Activated T-cell treated with anti-CD3 and anti-CD28 coated beads for 1 hour (primary cell): ENCODE measurements around the gene PIH1D1.
"Not testable (repeated sequence)": the region's sequence is repeated elsewhere in the genome, so short reads cannot be mapped to it uniquely, and the experiment has no call there.

Experiments used
- DNase-seq: peaks from one replicate; pipeline ENCODE4 v3.0.0-alpha.2; 2020; ENCODE audit warnings: low read depth

The PIH1D1 gene

GRCh38 chr19:49455773-49456172 lies 4.2 kb upstream of the PIH1D1 start:
- no peak for DNase-seq

DNA sequence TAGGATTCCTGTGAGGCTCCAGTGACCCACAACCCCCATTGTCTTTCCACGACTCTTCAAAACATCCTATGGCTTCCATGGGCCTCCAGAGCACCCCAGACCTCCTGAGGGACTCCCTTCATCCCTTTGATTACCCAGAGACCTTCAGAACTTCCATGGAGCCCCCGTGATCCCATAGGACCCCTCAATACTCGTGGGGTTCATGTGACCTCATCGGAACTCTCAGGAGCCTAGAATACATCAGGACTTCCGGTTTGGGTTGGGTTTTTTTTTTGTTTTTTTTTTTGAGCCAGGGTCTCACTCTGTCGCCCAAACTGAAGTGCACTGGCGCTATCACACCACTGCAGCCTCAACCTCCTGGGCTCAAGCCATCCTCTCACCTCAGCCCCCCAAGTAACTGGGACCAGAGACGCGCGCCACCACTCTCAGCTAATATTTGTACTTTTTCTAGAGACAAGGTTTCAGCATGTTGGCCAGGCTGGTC lies 2.2 kb upstream of the PIH1D1 start:
- DNase-seq = no peak

DNA sequence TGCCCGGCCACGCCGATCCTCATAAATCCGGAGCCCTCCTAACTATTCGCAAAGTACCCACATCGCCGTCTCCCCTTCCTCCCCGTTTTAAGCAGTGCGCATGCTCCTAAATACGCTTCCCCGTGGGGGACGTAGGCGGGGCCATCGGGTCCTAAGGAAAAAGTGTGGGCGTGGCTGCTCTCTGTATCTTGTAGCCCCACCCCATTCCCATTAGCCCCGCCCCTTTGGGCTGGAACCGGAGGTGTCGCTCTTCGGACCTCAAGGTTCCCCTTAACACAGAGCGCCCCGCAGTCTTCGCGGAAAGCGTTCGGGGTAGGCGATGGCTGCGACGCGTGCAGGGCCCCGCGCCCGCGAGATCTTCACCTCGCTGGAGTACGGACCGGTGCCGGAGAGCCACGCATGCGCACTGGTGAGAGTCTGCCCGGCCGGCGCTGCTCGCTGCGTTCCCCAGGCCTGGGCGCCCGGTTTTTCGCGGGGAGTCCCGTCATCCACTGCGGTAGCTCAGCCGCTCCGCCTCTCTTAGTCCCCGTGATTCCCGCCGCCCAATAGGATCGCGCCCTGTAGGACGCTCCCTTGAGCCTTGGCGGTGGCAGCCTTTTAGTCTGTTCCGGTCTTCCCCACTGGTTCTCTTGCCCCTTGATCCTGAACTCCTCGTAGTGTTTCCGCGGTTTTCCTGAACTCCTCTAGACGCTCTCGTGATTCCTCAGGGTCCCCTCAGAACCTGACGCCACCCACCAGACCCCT lies 1.6 kb upstream of the PIH1D1 start, which contains the start of gene ALDH16A1:
Gene ALDH16A1, plus strand, starts transcription at position 213 of the 744 bp plus-strand sequence. Its CDS starts 107 bp downstream, at position 320.
- DNase-seq = peak; percentile 96

GRCh38 chr19:49450405-49450804 lies 1.2 kb downstream of the PIH1D1 start:
- DNase-seq = no peak

DNA sequence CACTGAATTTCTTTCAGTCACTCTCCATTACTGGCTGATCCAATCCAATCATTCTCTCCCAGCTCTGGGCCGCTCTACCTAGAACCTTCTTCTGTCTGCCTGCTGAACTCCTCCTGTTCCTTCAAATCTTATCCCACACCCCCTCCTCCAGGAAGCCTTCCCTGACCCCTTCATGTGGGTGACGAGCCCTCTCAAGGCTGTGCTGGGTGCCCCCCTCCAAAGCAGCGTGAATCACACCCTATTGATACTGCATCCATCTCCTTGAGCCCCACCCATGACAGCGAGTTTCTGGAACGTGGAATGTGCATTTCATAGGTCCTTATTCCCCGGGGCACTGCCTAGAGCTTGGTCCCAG lies 3.2 kb downstream of the PIH1D1 start:
- no peak for DNase-seq

- DNase-seq = no peak
Observed at GRCh38 chr19:49447485-49448431, 3.9 kb downstream of the PIH1D1 start.

DNA sequence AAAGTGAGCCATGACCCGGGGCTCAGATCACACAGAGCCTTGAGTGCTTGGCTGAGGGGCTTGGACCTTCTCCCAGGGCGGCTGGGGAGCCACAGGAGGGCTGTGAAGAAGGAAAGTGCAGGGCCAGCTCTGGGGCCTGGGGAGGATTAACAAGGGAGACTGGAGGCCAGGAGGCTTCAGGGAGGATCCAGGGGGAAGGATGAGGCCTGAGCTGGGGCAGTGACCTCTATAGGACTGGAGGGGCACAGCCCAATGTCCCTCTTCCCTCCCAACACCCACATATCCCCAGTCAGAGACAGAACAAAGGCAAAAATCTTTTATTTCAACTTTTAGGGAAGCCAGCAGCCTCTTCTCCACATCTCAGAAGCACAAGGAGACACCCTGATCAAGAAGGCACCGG lies 5.6 kb downstream of the PIH1D1 start:
- no peak for DNase-seq

DNA sequence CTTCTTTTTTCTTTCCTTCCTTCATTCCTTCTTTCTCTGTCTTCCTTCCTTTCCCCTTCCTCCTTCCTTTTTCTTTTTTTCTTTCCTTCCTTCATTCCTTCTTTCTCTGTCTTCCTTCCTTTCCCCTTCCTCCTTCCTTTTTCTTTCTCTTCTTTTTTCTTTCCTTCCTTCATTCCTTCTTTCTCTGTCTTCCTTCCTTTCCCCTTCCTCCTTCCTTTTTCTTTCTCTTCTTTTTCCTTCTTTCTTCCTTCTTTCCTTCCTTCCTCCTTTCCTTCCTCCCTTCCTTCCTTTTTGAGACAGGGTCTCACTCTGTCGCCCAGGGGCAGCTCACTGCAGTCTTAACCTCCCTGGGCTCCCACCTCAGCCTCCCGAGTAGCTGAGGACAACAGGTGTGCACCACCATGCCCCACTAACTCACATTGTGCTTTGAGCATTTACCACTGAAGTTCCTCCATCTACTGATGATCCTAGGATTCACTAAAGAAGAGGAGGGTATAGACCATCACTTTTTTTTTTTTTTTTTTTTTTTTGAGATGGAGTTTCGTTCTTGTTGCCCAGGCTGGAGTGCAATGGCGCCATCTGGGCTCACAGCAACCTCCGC lies 7.4 kb downstream of the PIH1D1 start:
- DNase-seq = not testable (repeated sequence)

- DNase-seq = peak; percentile 91
Observed at GRCh38 chr19:49443366-49444099, 8.1 kb downstream of the PIH1D1 start.

GRCh38 chr19:49442771-49443365 lies 8.7 kb downstream of the PIH1D1 start:
- no peak for DNase-seq

GRCh38 chr19:49442354-49442753 lies 9.3 kb downstream of the PIH1D1 start:
- no peak for DNase-seq

GRCh38 chr19:49441960-49442350 lies 9.7 kb downstream of the PIH1D1 start:
- no peak for DNase-seq

DNA sequence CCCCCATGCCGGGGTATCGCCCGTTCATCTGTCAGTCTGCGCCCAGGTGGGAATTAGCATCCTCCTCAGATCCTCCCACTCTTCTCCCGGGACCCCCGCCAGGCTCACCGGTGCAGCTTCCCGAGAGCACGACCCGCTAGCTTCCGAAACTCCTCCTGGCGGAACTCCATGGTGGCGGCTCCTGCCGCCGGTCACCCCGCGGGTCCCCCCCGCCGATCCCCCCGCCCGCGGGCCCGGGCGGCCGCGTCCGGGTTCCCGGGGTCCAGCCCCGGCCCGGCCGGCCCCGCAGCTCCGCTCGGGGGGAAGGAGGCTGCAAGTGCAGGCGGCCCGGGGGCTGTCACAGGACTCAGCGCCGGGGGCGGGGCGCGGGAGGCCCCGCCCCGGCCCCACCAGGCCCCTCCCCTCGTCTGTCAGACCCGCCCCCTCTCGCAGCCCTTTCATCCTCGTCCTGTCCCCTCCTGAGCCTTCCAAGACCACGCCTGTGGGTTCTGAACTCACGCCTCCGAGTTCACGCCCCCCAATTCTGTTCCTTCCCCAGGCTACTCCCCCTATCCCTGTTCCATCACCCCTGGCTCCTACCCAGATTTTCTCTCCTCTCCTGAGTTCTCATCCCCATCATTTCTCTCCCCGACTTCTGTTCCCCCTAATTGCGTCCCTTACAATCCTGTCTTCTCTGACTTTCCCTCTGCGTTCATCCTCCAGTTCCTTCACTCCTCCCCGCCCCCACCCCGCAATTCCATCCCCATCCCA lies 10.2 kb downstream of the PIH1D1 start, which contains the start of gene SLC17A7:
Gene SLC17A7, minus strand, starts transcription at position 318 of the 750 bp plus-strand sequence. Its CDS starts 148 bp downstream, at position 170.
- DNase-seq = no peak

DNA sequence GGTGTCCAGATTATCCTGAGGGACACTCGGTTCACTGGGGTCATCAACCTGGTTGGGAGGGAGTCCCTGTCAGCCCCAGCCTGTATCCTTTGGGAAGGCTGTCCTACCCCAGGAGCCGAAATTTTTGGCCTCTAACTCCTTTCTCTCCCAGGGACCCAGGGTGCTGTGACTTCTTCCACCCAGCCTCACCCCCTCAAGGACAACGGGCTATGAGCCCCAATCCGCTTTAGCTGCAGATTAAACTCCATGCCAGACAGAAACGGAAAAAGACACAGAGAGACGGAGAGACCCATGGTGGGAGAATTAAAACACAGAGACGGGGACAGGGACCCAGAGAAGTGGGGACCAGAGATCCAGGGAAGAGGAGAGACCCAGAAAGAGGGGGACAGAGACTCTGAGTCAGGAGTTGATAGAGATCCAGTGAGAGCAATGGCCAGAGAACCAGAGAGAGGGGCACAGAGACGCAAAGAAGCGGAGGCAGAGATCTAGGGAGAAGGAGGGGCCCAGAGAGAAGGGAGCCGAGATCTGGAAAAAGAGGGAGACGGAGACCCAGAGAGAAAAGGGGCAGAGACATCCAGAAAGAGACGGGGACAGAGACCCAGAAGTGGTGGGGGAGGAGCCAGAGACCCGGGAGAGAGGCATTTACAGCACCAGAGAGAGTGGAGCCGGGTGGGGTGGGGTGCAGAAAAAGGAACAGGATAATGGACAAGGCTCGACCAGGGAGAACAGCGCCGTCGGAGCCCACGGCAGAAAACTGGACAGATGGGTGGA lies 11.0 kb downstream of the PIH1D1 start:
- no peak for DNase-seq

DNA sequence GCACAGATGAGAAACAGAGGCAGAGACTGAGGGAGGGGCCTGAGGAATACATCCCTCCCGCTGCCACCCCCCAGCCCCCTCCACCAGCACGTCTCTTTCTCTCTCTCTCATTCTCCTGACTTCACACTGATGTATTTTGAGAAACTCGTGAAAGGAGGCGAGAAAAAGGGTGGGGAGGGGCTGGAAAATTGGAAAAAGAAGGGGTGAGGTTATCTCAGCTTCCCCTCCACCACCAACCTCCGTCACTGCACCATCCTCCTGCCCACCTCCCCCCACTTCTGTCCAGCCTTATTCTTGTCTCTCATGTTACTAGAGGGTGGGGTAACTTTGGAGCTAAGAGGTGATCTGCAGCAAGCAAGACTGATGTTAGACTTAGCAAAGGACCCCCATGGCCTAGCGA lies 11.8 kb downstream of the PIH1D1 start:
- DNase-seq = no peak

DNA sequence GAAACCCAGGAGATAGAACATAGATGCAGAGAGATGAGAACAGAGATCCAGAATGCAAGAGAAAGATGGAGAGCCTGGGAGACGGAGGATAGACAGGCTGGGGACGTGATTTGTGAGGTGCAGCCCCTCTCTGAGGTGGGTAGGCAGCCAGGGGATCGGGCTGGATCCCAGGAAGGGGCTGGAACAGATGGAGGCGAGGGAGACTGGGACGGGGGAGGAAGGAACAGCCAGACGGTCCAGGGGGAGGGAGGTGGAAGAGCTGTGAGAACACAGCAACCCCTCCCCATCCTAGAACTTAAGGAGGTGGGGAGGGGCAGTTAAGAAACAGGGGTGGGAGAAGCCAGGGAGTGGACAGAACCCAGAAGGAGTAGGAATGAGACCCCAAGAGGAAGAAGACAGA lies 13.4 kb downstream of the PIH1D1 start:
- no peak for DNase-seq

DNA sequence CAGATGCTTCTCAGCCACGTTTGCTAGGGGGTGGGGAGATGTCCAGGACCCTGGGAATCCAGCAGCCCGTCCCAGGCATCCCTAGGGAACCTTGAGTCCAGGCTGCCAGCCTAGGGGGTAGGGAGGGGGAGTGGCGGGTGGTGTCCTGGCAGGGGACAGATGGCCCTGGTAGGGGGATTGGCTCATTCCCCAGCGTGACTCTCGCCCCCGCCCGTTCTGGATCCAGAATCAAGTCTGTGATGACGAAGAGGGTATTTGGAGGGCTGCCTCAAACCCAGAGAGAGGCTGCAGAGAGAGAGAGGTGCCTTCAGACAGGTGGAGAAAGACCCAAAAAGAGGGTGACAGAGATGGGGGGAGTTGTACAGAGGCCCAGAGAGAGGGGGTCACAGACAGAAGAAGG lies 14.4 kb downstream of the PIH1D1 start:
- no peak for DNase-seq

DNA sequence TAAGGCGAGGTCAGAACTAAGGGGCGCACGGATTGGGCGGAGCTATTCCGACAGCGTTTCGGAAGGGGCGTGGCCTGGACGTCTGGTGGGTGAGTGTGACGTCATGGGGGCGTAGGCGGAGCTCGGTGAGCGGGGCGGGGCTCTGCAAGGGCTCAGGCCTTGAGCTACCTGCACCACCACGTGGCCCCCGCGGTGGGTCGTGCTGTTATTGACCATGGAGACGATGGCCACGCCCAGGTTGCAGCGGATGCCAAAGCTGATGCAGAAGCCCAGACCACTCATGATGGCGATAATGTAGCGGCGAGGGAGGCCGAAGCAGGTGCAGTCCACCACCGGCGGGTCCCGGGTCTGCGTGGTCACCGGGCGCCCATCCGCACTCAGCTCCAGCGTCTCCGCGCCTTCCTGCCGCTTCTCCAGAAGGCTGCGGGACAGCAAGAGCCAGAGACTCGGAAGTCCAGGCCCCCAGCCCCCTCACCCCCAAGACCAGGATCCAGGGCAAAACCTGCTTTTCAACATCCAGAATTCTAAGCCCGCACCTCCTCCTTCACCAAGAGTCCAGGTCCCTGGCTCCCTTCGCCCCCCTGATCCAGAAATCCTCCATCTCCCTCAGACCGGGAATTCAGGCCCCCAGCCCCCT lies 15.1 kb downstream of the PIH1D1 start:
- DNase-seq = no peak

- DNase-seq = no peak
Observed at GRCh38 chr19:49435670-49436069, 15.9 kb downstream of the PIH1D1 start.
